ENCODE measurements around the gene PEAK3.
A peak's percentile ranks its signal among the peaks of the same experiment; 100 is the strongest.

Gene PEAK3

DNA sequence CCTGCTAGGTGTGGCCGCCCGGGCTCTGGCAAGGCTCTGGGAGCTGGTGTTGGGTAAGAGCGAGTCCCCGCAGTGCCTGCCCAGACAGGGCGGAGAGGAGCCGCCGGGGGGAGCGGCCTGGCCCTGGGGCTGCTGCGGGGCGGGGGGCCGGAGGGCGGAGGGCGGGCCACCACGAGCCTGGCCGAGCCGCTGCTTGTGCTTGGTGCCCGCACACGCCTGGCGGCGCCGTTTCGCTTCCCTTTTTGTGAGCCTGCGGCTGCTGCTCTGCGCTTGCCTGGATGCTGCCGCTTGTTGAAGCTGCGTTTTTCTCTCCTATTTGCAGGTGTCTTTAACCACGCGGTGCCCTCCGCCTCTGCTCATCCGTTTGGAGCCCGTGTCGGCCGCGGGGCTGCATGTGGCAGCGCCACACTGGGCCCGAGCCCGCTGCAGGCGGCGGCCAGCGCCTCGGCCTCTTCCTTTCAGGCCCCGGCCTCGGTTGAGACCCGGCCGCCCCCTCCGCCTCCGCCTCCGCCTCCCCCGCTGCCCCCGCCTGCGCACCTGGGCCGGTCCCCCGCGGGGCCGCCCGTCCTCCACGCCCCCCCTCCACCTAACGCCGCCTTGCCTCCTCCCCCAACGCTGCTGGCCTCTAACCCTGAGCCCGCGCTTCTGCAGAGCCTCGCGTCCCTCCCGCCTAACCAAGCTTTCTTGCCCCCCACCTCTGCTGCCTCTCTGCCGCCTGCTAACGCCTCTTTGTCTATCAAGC lies 54.4 kb downstream of the PEAK3 start:
- peak; percentile 76 for FAIRE-seq
- TF ChIP-seq POU2F2 (IDR thresholded peaks at IDR 0.05; ENCODE audit: low read depth, low read length) (no peak), POLR2A (IDR thresholded peaks at IDR 0.05; ENCODE audit: low read depth, low read length) (no peak), SPI1 (IDR thresholded peaks at IDR 0.05; ENCODE audit: low read depth, low read length) (peak; percentile 91), PAX5 (IDR thresholded peaks at IDR 0.05; ENCODE audit: insufficient read depth, low read length, severe bottlenecking) (no peak), TAF1 (IDR thresholded peaks at IDR 0.05; ENCODE audit: low read depth, low read length) (no peak), POLR2AphosphoS5 (IDR thresholded peaks at IDR 0.05; ENCODE audit: low read depth, low read length) (no peak)
- peak; percentile 88 for DNase-seq (ENCODE audit: insufficient read length, low spot score)

GRCh38 chr19:2226840-2227360 lies 55.1 kb downstream of the PEAK3 start:
- DNase-seq (ENCODE audit: insufficient read length, low spot score) = no peak
- no peak for TF ChIP-seq POLR2A (IDR thresholded peaks at IDR 0.05; ENCODE audit: low read depth, low read length)
- no peak for TF ChIP-seq POU2F2 (IDR thresholded peaks at IDR 0.05; ENCODE audit: low read depth, low read length)
- TF ChIP-seq TAF1 (IDR thresholded peaks at IDR 0.05; ENCODE audit: low read depth, low read length) = no peak
- no peak for TF ChIP-seq SPI1 (IDR thresholded peaks at IDR 0.05; ENCODE audit: low read depth, low read length)
- TF ChIP-seq POLR2AphosphoS5 (IDR thresholded peaks at IDR 0.05; ENCODE audit: low read depth, low read length) = no peak
- TF ChIP-seq PAX5 (IDR thresholded peaks at IDR 0.05; ENCODE audit: insufficient read depth, low read length, severe bottlenecking) = no peak
- no peak for FAIRE-seq

DNA sequence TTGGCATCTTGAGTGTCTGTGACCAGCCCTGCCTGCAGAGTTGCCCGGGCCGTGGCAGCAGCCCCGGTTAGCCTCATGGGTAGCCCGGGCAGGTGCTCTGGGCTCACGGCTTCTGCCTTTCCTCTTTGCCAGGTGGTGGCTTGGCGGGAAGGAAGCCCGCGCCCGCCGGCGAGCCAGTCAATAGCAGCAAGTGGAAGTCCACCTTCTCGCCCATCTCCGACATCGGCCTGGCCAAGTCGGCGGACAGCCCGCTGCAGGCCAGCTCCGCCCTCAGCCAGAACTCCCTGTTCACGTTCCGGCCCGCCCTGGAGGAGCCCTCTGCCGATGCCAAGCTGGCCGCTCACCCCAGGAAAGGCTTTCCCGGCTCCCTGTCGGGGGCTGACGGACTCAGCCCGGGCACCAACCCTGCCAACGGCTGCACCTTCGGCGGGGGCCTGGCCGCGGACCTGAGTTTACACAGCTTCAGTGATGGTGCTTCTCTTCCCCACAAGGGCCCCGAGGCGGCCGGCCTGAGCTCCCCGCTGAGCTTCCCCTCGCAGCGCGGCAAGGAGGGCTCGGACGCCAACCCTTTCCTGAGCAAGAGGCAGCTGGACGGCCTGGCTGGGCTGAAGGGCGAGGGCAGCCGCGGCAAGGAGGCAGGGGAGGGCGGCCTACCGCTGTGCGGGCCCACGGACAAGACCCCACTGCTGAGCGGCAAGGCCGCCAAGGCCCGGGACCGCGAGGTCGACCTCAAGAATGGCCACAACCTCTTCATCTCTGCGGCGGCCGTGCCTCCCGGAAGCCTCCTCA lies 55.7 kb downstream of the PEAK3 start:
- FAIRE-seq = no peak
- no peak for TF ChIP-seq POLR2AphosphoS5 (IDR thresholded peaks at IDR 0.05; ENCODE audit: low read depth, low read length)
- no peak for TF ChIP-seq PAX5 (IDR thresholded peaks at IDR 0.05; ENCODE audit: insufficient read depth, low read length, severe bottlenecking)
- TF ChIP-seq POLR2A (IDR thresholded peaks at IDR 0.05; ENCODE audit: low read depth, low read length) = no peak
- no peak for TF ChIP-seq POU2F2 (IDR thresholded peaks at IDR 0.05; ENCODE audit: low read depth, low read length)
- no peak for TF ChIP-seq TAF1 (IDR thresholded peaks at IDR 0.05; ENCODE audit: low read depth, low read length)
- no peak for TF ChIP-seq SPI1 (IDR thresholded peaks at IDR 0.05; ENCODE audit: low read depth, low read length)
- no peak for DNase-seq (ENCODE audit: insufficient read length, low spot score)

DNA sequence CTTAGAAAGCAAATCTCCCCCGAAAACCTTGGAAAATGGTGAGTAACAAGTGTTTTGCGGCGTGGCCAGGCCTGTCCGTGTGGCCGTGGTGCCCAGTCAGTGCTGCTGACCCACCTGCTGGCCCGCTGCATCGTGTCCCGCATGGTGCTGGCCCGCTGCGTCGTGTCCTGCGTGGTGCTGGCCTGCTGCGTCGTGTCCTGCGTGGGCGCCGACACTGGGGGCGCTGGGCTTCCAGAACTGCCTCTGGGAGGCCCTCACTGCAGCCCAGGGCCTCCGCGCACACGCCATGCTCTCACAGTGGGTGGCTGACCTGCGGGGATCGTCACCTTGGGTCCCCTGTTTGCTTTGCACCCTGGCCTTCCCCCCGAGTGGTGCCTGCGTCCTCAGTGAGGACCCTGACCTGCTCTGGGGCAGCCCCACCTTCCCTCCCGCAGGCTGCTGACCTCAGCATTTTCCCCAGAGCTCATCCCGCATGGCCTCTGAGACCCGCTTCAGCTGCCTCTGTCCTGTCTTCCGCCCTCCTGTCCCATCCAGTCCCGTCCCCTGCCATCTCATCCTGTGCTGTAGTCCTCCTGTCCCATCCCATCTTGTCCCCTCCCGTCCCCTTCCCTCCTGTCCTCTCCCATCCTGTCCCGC lies 56.4 kb downstream of the PEAK3 start:
- DNase-seq (ENCODE audit: insufficient read length, low spot score) (no peak), FAIRE-seq (no peak)
- no peak for TF ChIP-seq POU2F2 (IDR thresholded peaks at IDR 0.05; ENCODE audit: low read depth, low read length)
- no peak for TF ChIP-seq SPI1 (IDR thresholded peaks at IDR 0.05; ENCODE audit: low read depth, low read length)
- no peak for TF ChIP-seq TAF1 (IDR thresholded peaks at IDR 0.05; ENCODE audit: low read depth, low read length)
- no peak for TF ChIP-seq POLR2AphosphoS5 (IDR thresholded peaks at IDR 0.05; ENCODE audit: low read depth, low read length)

DNA sequence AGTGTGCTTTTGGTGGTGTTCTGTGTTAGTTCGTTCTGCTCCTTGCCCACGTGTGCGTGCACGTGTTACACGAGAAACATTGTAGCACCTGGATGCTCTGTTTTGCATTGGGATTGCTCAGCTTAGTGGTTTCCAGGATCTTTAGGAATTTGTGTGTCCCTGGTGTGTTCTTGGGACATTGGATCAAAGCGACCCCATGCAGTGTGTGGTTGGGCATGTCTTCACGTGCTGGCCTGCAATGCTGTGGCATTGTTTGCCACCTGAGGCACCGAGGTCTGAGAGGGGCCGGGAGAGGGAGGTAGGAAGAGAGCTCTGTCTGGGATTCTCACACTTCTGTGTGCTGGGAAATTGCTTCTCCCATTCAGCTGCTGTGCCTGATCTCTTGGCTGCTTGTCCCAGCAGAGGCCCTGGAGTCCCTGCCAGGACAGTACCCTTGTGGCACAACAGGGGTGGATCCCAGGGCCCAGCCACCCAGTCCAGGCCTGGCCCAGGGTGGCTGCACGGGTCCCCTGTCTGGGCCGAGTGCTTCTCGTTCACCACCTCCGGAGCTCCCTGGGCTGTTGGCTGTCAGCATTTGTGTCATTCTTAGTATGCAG lies 57.1 kb downstream of the PEAK3 start:
- DNase-seq (ENCODE audit: insufficient read length, low spot score) = no peak
- FAIRE-seq = no peak
- TF ChIP-seq SPI1 (IDR thresholded peaks at IDR 0.05; ENCODE audit: low read depth, low read length) (no peak), POLR2AphosphoS5 (IDR thresholded peaks at IDR 0.05; ENCODE audit: low read depth, low read length) (no peak), POLR2A (IDR thresholded peaks at IDR 0.05; ENCODE audit: low read depth, low read length) (no peak), PAX5 (IDR thresholded peaks at IDR 0.05; ENCODE audit: insufficient read depth, low read length, severe bottlenecking) (no peak), POU2F2 (IDR thresholded peaks at IDR 0.05; ENCODE audit: low read depth, low read length) (no peak), TAF1 (IDR thresholded peaks at IDR 0.05; ENCODE audit: low read depth, low read length) (no peak)

Data from GM12891 (cell line).